PFSK-1 (cell line): ENCODE results near the gene DNTT.

Experiments used
- POLR2AphosphoS5 ChIP-seq: IDR thresholded peaks from 2 replicates; pipeline ENCODE4 v1.6.1; 2012; ENCODE audit warnings: low read depth, mild to moderate bottlenecking, control low read depth, low read length, moderate library complexity
- SIN3A ChIP-seq: IDR thresholded peaks from 2 replicates; pipeline ENCODE4 v1.6.1; 2012; ENCODE audit warnings: mild to moderate bottlenecking, low read length, moderate library complexity, borderline replicate concordance; ENCODE audit not compliant: insufficient read depth
- TAF1 ChIP-seq: IDR thresholded peaks from 2 replicates; pipeline ENCODE4 v1.6.1; 2012; ENCODE audit warnings: low read length, control low read depth, borderline replicate concordance; ENCODE audit not compliant: insufficient read depth
- TF ChIP-seq, protein P1 (sequence below), 2 experiments: IDR thresholded peaks; 2 replicates each; pipeline versions ENCODE4 v1.6.1 to v1.8.0; 2011 to 2012; ENCODE audit warnings: low read depth in 2 of 2, low read length in 2 of 2, control low read depth in 1 of 2, inconsistent platforms in 1 of 2, mild to moderate bottlenecking in 1 of 2, moderate library complexity in 1 of 2; ENCODE audit not compliant: insufficient read depth in 1 of 2

- TF ChIP-seq SIN3A (no peak), TAF1 (no peak), POLR2AphosphoS5 (no peak)
- TF ChIP-seq, protein P1, sequence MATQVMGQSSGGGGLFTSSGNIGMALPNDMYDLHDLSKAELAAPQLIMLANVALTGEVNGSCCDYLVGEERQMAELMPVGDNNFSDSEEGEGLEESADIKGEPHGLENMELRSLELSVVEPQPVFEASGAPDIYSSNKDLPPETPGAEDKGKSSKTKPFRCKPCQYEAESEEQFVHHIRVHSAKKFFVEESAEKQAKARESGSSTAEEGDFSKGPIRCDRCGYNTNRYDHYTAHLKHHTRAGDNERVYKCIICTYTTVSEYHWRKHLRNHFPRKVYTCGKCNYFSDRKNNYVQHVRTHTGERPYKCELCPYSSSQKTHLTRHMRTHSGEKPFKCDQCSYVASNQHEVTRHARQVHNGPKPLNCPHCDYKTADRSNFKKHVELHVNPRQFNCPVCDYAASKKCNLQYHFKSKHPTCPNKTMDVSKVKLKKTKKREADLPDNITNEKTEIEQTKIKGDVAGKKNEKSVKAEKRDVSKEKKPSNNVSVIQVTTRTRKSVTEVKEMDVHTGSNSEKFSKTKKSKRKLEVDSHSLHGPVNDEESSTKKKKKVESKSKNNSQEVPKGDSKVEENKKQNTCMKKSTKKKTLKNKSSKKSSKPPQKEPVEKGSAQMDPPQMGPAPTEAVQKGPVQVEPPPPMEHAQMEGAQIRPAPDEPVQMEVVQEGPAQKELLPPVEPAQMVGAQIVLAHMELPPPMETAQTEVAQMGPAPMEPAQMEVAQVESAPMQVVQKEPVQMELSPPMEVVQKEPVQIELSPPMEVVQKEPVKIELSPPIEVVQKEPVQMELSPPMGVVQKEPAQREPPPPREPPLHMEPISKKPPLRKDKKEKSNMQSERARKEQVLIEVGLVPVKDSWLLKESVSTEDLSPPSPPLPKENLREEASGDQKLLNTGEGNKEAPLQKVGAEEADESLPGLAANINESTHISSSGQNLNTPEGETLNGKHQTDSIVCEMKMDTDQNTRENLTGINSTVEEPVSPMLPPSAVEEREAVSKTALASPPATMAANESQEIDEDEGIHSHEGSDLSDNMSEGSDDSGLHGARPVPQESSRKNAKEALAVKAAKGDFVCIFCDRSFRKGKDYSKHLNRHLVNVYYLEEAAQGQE (IDR thresholded peaks at IDR 0.05; ENCODE audit: insufficient read depth in 1 of 2, low read depth in 2 of 2, low read length in 2 of 2) = no peak
Measured at GRCh38 chr10:96352027-96352426, 47.8 kb downstream of the DNTT start.
